ENCODE results near the gene F2R.
"Not testable (repeated sequence)": the region's sequence is repeated elsewhere in the genome, so short reads cannot be mapped to it uniquely, and the experiment has no call there.

Gene F2R

GRCh38 chr5:76718880-76719279, 3.0 kb downstream of the F2R start:
- no peak for DNase-seq (ENCODE audit: low read depth, low spot score)

- DNase-seq (ENCODE audit: low read depth, low spot score) = no peak
These were observed 5.2 kb downstream of the F2R start for GRCh38 chr5:76720988-76721569.

- no peak for DNase-seq (ENCODE audit: low read depth, low spot score)
These were observed 7.3 kb downstream of the F2R start for GRCh38 chr5:76723266-76723665.

- DNase-seq (ENCODE audit: low read depth, low spot score) = no peak
These were observed 8.0 kb downstream of the F2R start for GRCh38 chr5:76723906-76724305.

- DNase-seq (ENCODE audit: low read depth, low spot score) = no peak
These were observed 8.9 kb downstream of the F2R start for GRCh38 chr5:76724871-76725270.

- DNase-seq (ENCODE audit: low read depth, low spot score) = no peak
These were observed 13.0 kb downstream of the F2R start for GRCh38 chr5:76728965-76729364.

- DNase-seq (ENCODE audit: low read depth, low spot score) = no peak
These were observed 13.7 kb downstream of the F2R start for GRCh38 chr5:76729373-76730290.

- DNase-seq (ENCODE audit: low read depth, low spot score) = no peak
These were observed 16.6 kb downstream of the F2R start for GRCh38 chr5:76732405-76733048.

- no peak for DNase-seq (ENCODE audit: low read depth, low spot score)
These were observed 17.1 kb downstream of the F2R start for GRCh38 chr5:76733049-76733417.

GRCh38 chr5:76735762-76736545, 20.0 kb downstream of the F2R start:
- DNase-seq (ENCODE audit: low read depth, low spot score) = no peak

- DNase-seq (ENCODE audit: low read depth, low spot score) = no peak
These were observed 21.0 kb downstream of the F2R start for GRCh38 chr5:76736679-76737556.

- DNase-seq (ENCODE audit: low read depth, low spot score) = no peak
These were observed 21.9 kb downstream of the F2R start for GRCh38 chr5:76737846-76738245.

- DNase-seq (ENCODE audit: low read depth, low spot score) = not testable (repeated sequence)
These were observed 25.6 kb downstream of the F2R start for GRCh38 chr5:76741506-76741905.

GRCh38 chr5:76742583-76742982, 26.7 kb downstream of the F2R start:
- peak; percentile 25 for DNase-seq (ENCODE audit: low read depth, low spot score)

- no peak for DNase-seq (ENCODE audit: low read depth, low spot score)
These were observed 28.7 kb downstream of the F2R start for GRCh38 chr5:76744632-76745031.

- DNase-seq (ENCODE audit: low read depth, low spot score) = no peak
These were observed 29.7 kb downstream of the F2R start for GRCh38 chr5:76745670-76746069.

- DNase-seq (ENCODE audit: low read depth, low spot score) = no peak
These were observed 30.8 kb downstream of the F2R start for GRCh38 chr5:76746677-76747076.

GRCh38 chr5:76747706-76748105, 31.8 kb downstream of the F2R start:
- no peak for DNase-seq (ENCODE audit: low read depth, low spot score)

- DNase-seq (ENCODE audit: low read depth, low spot score) = no peak
These were observed 35.4 kb downstream of the F2R start for GRCh38 chr5:76751291-76751690.

GRCh38 chr5:76754668-76755078, 38.7 kb downstream of the F2R start:
- DNase-seq (ENCODE audit: low read depth, low spot score) = no peak

All from ELF-1 (cell line).